ENCODE data around the gene SESN1.
A peak's percentile ranks its signal among the peaks of the same experiment; 100 is the strongest.

The SESN1 gene

GRCh38 chr6:109019911-109020310 is 74.7 kb downstream of the SESN1 start:
- Histone ChIP-seq H3K4me1 (ENCODE audit: control insufficient read depth, insufficient read depth, low read length) (no peaks in the 10 kb centered on the region), H3K9me3 (ENCODE audit: control insufficient read depth, low read length) (no peaks in the 10 kb centered on the region), H3K36me3 (ENCODE audit: control insufficient read depth, insufficient read depth, low read length) (no peaks in the 10 kb centered on the region), H3K27me3 (ENCODE audit: control insufficient read depth, insufficient read depth, low read length) (no peaks in the 10 kb centered on the region), H3K9ac (ENCODE audit: low read length) (no peak overlapping the region), H3K4me3 (ENCODE audit: low read length) (no peak overlapping the region)

- Histone ChIP-seq H3K4me3 (ENCODE audit: low read length) (no peak overlapping the region), H3K9me3 (ENCODE audit: control insufficient read depth, low read length) (no peaks in the 10 kb centered on the region), H3K36me3 (ENCODE audit: control insufficient read depth, insufficient read depth, low read length) (no peaks in the 10 kb centered on the region), H3K9ac (ENCODE audit: low read length) (no peak overlapping the region), H3K27me3 (ENCODE audit: control insufficient read depth, insufficient read depth, low read length) (no peaks in the 10 kb centered on the region), H3K4me1 (ENCODE audit: control insufficient read depth, insufficient read depth, low read length) (peaks cover 9% of the 10 kb centered on the region)
These were observed 79.5 kb downstream of the SESN1 start for GRCh38 chr6:109015176-109015575.

DNA sequence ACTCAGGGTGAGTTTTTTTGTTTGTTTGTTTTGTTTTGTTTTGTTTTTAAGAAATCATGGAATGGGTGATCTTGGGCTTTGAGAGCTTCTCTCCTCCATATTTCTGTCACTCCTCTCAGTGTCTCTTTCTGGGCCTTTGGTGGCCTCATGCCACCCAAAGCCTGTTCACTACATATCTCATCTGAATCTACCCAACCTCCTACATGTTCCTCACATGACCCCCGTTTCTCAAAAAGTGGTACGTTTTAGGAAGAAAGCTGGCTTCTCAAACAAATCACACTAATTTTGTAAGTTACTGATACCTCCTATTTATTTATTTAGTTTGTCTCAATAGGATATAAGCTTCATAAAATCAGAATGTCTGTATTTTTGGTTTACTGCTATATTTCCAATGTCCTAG is 80.0 kb downstream of the SESN1 start:
- Histone ChIP-seq H3K27me3 (ENCODE audit: control insufficient read depth, insufficient read depth, low read length) (no peaks in the 10 kb centered on the region), H3K4me1 (ENCODE audit: control insufficient read depth, insufficient read depth, low read length) (peaks cover 12% of the 10 kb centered on the region), H3K4me3 (ENCODE audit: low read length) (no peak overlapping the region), H3K9me3 (ENCODE audit: control insufficient read depth, low read length) (no peaks in the 10 kb centered on the region), H3K9ac (ENCODE audit: low read length) (no peak overlapping the region), H3K36me3 (ENCODE audit: control insufficient read depth, insufficient read depth, low read length) (no peaks in the 10 kb centered on the region)

GRCh38 chr6:109013656-109014305 is 80.9 kb downstream of the SESN1 start:
- Histone ChIP-seq H3K9ac (ENCODE audit: low read length) (no peak overlapping the region), H3K4me1 (ENCODE audit: control insufficient read depth, insufficient read depth, low read length) (peaks cover 12% of the 10 kb centered on the region), H3K27me3 (ENCODE audit: control insufficient read depth, insufficient read depth, low read length) (no peaks in the 10 kb centered on the region), H3K9me3 (ENCODE audit: control insufficient read depth, low read length) (no peaks in the 10 kb centered on the region), H3K36me3 (ENCODE audit: control insufficient read depth, insufficient read depth, low read length) (no peaks in the 10 kb centered on the region), H3K4me3 (ENCODE audit: low read length) (no peak overlapping the region)

GRCh38 chr6:109010705-109011102 is 83.9 kb downstream of the SESN1 start:
- peaks cover 18% of the 10 kb centered on the region for H3K4me1 ChIP-seq (ENCODE audit: control insufficient read depth, insufficient read depth, low read length)

DNA sequence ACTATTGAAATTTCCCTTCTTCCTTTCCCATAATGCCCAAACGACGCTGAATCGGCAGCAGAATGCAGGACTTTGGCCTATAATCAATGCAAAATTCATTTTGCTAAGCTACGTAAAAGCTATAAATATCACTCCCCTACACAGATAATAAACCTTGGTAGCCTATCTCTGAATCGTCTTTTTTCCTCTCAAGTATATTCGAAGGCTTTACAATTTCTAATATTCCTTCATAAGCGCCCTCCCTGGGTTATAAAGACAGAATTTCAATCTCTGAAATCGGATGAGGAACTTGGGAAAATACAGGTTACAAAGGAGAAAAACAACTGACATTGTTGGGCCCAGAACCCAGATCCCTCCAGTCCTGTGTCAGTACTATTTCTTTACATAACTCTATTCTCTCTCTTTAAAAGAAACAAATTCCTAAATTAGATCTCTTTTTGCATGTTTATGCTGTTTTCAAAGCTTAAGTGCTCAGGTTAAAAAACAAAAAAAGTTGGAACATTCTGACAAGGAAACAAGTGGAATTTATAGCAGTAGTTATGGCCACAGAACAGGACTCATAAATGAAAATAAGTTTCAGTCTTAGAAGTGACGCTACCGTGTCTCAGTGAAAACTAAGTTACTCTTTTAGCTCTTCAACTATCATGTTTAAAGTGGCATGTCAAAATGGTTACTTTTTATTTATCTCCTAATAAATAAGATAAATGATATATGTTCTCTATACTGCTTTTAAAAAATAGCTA is 84.5 kb downstream of the SESN1 start:
- Histone ChIP-seq H3K4me1 (ENCODE audit: control insufficient read depth, insufficient read depth, low read length) (peaks cover 18% of the 10 kb centered on the region), H3K27me3 (ENCODE audit: control insufficient read depth, insufficient read depth, low read length) (no peaks in the 10 kb centered on the region), H3K9ac (ENCODE audit: low read length) (peak overlapping the region; percentile 91), H3K9me3 (ENCODE audit: control insufficient read depth, low read length) (no peaks in the 10 kb centered on the region), H3K4me3 (ENCODE audit: low read length) (peak overlapping the region; percentile 77), H3K36me3 (ENCODE audit: control insufficient read depth, insufficient read depth, low read length) (no peaks in the 10 kb centered on the region)

More at GRCh38 chr6:109010705-109011102, 83.9 kb downstream of the SESN1 start:
- H3K9me3 ChIP-seq (ENCODE audit: control insufficient read depth, low read length): no peaks in the 10 kb centered on the region
- H3K27me3 ChIP-seq (ENCODE audit: control insufficient read depth, insufficient read depth, low read length): no peaks in the 10 kb centered on the region
- no peak overlapping the region for H3K4me3 ChIP-seq (ENCODE audit: low read length)
- H3K36me3 ChIP-seq (ENCODE audit: control insufficient read depth, insufficient read depth, low read length): no peaks in the 10 kb centered on the region
- H3K9ac ChIP-seq (ENCODE audit: low read length): peak overlapping the region; percentile 91

- no peaks in the 10 kb centered on the region for H3K27me3 ChIP-seq (ENCODE audit: control insufficient read depth, insufficient read depth, low read length)
- H3K9ac ChIP-seq (ENCODE audit: low read length): peak overlapping the region; percentile 91
- no peaks in the 10 kb centered on the region for H3K36me3 ChIP-seq (ENCODE audit: control insufficient read depth, insufficient read depth, low read length)
- peaks cover 18% of the 10 kb centered on the region for H3K4me1 ChIP-seq (ENCODE audit: control insufficient read depth, insufficient read depth, low read length)
- no peaks in the 10 kb centered on the region for H3K9me3 ChIP-seq (ENCODE audit: control insufficient read depth, low read length)
- peak overlapping the region; percentile 83 for H3K4me3 ChIP-seq (ENCODE audit: low read length)
These were observed 85.2 kb downstream of the SESN1 start for GRCh38 chr6:109009236-109009961.

DNA sequence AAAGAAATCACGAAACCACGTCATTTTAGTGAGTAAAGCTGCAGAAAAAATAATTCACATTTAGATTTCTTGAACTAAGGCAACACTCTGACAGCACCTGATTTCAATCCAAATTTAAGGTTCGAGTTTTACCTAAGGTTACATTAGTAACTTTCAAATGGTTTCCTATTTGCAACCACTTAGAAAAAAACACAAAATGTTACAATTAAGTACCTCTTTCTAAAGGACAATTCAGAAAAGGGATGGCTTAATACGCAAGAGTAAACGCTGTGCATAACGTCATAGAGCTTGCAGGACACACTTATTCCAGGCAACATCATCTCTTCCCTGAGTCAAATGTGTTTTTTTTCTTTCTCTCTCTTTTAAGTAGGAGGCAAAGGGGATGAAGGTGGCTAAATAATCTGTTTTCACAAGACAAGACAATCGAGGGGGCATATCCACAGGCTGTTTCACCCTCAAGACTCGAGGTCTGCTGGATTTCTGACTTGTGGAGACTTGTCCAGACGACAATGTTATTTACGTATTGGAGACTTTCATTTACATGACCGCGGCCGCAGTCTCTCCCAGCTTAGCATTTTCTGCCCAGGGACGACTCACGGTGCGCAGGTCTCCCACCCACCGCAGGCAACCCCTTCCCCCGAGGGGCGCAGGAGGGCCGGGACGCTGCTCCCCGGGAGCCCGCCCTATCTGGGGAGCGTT is 86.0 kb downstream of the SESN1 start:
- Histone ChIP-seq H3K27me3 (ENCODE audit: control insufficient read depth, insufficient read depth, low read length) (no peaks in the 10 kb centered on the region), H3K4me1 (ENCODE audit: control insufficient read depth, insufficient read depth, low read length) (peaks cover 18% of the 10 kb centered on the region), H3K36me3 (ENCODE audit: control insufficient read depth, insufficient read depth, low read length) (no peaks in the 10 kb centered on the region), H3K9me3 (ENCODE audit: control insufficient read depth, low read length) (no peaks in the 10 kb centered on the region), H3K4me3 (ENCODE audit: low read length) (peak overlapping the region; percentile 83), H3K9ac (ENCODE audit: low read length) (peak overlapping the region; percentile 79)

- Histone ChIP-seq H3K27me3 (ENCODE audit: control insufficient read depth, insufficient read depth, low read length) (no peaks in the 10 kb centered on the region), H3K4me3 (ENCODE audit: low read length) (no peak overlapping the region), H3K9ac (ENCODE audit: low read length) (peak overlapping the region; percentile 79), H3K9me3 (ENCODE audit: control insufficient read depth, low read length) (no peaks in the 10 kb centered on the region), H3K4me1 (ENCODE audit: control insufficient read depth, insufficient read depth, low read length) (peaks cover 18% of the 10 kb centered on the region), H3K36me3 (ENCODE audit: control insufficient read depth, insufficient read depth, low read length) (no peaks in the 10 kb centered on the region)
These were observed 86.6 kb downstream of the SESN1 start for GRCh38 chr6:109008054-109008453.

- Histone ChIP-seq H3K4me3 (ENCODE audit: low read length) (no peak overlapping the region), H3K27me3 (ENCODE audit: control insufficient read depth, insufficient read depth, low read length) (no peaks in the 10 kb centered on the region), H3K4me1 (ENCODE audit: control insufficient read depth, insufficient read depth, low read length) (peaks cover 22% of the 10 kb centered on the region), H3K36me3 (ENCODE audit: control insufficient read depth, insufficient read depth, low read length) (no peaks in the 10 kb centered on the region), H3K9me3 (ENCODE audit: control insufficient read depth, low read length) (no peaks in the 10 kb centered on the region), H3K9ac (ENCODE audit: low read length) (peak overlapping the region; percentile 79)
These were observed 87.1 kb downstream of the SESN1 start for GRCh38 chr6:109007521-109007920.

GRCh38 chr6:109006818-109007217 is 87.8 kb downstream of the SESN1 start:
- no peak overlapping the region for H3K9ac ChIP-seq (ENCODE audit: low read length)
- no peaks in the 10 kb centered on the region for H3K27me3 ChIP-seq (ENCODE audit: control insufficient read depth, insufficient read depth, low read length)
- no peaks in the 10 kb centered on the region for H3K9me3 ChIP-seq (ENCODE audit: control insufficient read depth, low read length)
- H3K4me3 ChIP-seq (ENCODE audit: low read length): no peak overlapping the region
- peaks cover 28% of the 10 kb centered on the region for H3K4me1 ChIP-seq (ENCODE audit: control insufficient read depth, insufficient read depth, low read length)
- H3K36me3 ChIP-seq (ENCODE audit: control insufficient read depth, insufficient read depth, low read length): no peaks in the 10 kb centered on the region
